SKM-1 treated with dmso at 0.1 percent for 144 hours (cell line): ENCODE data around the gene STXBP6.

Experiments used
- DNase-seq: peaks from one replicate; lab custom pipeline; 2025; ENCODE audit not compliant: unreplicated experiment; lab: John Stamatoyannopoulos, UW

Gene STXBP6

DNA sequence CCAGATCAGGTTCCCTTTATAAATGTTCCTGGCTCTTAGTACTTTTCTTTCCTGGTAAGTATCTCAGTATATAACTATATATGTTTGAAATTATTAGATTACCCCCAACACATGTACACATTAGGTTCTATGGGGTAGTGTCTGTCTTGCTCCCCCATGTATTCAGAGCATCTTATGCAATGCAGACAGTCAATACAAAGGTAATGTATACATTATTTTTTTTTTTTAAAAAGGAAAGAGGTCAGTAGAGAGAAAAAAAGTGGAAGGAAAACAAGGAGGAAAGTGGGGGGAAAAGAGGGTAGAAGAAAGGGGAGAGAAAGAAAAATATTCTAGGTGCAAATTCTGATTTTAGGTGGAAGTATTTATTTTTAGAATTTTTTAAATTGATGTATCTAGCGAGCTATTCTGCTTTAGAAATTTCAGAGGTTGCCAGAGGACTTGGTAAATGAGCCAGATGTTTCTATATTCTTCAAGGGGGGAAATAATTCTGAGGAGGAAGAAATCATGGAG, 157.9 kb downstream of the STXBP6 start:
- no peak for DNase-seq

- no peak for DNase-seq
Observed at GRCh38 chr14:24890716-24891115, 159.2 kb downstream of the STXBP6 start.

GRCh38 chr14:24889843-24890242, 160.1 kb downstream of the STXBP6 start:
- DNase-seq, result no peak

DNA sequence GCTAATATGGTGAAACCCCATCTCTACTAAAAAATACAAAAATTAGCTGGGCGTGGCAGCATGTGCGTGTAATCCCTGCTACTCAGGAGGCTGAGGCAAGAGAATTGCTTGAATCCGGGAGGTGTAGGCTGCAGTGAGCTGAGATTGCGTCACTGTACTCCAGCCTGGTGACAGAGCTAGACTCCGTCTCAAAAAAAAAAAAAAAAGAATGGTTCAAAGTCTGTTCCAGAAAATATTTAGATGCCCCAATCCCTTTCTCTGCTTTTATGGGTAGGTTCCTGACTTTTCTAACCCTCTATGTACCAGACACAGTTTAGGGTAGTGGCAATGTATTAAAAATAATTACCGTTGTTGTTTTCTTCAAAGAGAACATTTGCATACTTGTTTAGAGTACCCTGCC, 161.4 kb downstream of the STXBP6 start:
- no peak for DNase-seq

GRCh38 chr14:24887623-24888304, 162.2 kb downstream of the STXBP6 start:
- DNase-seq, result no peak

- no peak for DNase-seq
Observed at GRCh38 chr14:24885410-24885913, 164.5 kb downstream of the STXBP6 start.

GRCh38 chr14:24883576-24883975, 166.4 kb downstream of the STXBP6 start:
- DNase-seq, result no peak

- no peak for DNase-seq
Observed at GRCh38 chr14:24881116-24881893, 168.6 kb downstream of the STXBP6 start.

- DNase-seq, result no peak
Observed at GRCh38 chr14:24880689-24881088, 169.3 kb downstream of the STXBP6 start.

DNA sequence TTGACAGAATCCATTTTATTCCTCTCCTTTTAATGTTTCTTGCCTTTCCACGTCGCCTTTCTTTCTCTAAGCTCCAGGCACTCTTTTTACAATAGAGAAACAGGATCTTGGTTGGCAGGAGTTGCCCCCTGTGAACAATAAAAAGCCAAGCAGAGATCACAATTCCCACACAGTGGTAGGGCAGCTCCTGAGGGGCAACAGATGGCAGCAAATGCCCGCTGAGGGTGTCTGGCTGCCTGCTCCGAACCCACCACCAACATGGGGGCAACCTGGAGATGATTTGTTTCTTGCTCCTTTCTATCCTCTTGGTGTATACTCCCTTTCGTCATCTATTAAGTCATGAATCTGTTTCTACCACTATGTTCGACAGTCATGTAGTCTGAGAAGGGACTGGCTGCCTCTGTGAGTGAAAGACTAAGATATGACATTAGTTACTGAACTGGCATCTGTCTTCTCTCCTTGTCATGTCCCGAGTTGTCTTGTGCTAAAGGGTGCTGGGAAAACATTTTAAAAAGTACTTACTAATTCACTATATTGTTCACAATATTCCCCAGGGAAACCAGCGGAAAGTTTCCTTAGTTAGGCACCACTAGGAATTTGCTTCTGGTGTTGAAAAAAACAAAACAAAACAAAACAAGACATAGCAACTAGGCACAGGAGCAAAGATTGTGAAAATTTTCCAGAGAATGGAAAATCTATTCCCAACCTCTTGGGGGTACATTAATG, 170.1 kb downstream of the STXBP6 start:
- DNase-seq, result no peak

GRCh38 chr14:24876996-24877395, 173.0 kb downstream of the STXBP6 start:
- DNase-seq, result no peak

DNA sequence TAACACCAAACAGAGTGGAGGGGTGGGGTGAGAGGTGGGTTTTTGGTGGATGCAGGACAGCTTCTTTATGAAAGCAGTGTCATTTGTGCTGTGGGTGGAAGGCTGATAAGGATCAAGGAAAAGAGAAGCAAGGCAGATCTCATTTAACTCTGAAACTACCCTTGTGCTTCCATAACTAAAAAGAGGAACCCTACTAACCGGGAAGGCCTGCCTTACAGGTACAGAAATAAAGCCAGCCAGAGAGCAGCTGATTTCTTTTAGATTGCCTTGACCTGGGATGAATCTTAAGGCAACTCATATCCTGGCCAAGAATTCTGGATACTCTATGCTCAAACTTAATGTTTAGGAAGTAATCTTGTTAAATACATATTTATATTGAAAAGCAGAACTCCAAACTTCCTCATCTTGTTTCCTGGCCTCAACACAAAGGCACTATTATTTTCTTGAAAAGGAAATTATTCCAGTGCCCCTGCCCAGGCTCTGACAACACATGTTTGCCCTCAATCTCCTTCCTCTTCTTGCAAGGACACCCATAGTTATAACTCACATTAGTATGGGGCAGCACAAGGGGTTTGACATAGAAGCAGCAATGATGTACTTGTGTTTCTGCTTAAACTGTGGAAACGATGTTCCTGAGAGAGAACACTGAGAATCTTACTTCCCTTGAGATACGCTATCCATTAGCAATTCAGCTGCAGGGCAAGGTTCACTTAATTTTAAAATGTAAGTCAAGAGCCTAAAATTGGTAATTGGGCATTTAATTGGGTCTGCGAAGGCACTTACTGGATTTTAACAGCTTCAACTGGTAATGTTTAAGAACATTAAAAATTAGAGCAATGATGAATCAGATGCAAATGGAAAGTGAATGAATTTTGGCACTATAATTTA, 173.7 kb downstream of the STXBP6 start:
- DNase-seq, result peak; percentile 51

- DNase-seq, result no peak
Observed at GRCh38 chr14:24875203-24875838, 174.6 kb downstream of the STXBP6 start.

DNA sequence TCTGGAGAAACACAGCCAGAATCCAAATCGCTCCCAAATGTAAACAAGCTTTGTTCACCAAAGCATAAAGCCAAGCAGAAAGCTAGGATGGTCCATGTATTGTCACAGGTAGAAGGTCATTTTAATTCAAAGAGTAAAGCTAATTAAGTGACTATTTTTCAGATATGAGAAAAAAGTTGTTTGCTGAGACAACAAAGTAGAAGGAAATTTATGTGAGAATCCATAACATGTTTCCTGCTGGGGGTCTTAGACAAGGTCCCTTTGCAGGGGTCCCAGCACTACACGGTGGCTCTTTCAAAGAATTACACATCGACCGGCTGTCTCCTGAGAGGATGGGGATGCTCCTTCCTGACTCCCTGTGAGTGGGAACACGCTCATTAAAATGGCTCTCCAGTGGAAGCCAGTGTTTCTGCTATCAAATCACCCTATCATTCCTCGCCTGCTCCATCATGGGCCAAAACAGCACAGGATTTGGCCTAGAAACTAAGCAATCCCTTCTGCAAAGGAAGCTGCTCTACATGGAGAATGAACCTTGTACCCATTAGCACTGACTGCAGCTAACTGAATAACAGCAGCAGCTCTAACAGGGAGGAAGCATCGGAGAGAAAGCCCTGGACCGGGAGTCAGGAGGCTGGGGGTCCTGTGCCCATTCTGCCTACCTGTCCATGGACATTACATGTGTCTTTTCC, 175.3 kb downstream of the STXBP6 start:
- DNase-seq, result no peak

DNA sequence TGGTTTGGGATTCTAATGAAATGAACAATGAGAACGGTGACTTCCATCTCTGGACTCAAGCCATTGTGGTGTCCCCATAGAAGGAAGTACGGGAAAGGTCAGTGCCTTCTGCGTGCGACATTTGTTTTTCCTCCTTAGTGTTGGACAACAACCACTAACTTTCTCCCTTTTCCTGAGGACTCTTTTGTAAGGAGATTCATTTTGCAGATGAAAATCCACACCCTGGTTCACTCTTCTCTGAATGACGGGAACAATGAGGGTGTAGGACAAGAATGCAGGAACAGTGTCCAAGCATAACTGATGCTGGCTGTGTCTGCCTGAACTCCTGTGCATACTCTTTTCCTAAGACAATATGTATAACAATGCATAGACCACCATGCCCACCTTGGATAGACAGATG, 176.4 kb downstream of the STXBP6 start:
- DNase-seq, result no peak

- DNase-seq, result no peak
Observed at GRCh38 chr14:24870949-24871701, 178.8 kb downstream of the STXBP6 start.

DNA sequence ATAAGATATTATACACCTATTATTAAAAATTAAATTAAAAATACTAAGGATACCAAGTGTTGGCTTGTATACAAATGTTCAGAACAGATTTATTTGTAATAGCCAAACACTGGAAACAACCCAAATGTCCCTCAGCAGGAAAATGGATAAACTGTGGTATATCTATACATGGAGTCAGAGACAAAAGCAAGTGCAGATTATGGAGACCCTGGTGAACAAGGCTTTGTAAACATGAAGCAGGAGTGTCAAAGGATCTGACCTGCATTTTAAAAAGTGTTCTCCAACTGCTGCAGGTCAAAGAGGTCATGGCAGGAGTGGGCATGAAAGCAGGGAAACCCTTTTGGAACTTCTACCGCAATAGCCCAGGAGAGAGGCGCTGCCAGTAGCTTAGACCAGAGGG, 181.6 kb downstream of the STXBP6 start:
- no peak for DNase-seq

GRCh38 chr14:24866067-24866639, 183.8 kb downstream of the STXBP6 start:
- no peak for DNase-seq
